GM15510 (cell line): ENCODE results near the gene LMO1.

Experiments
- POLR2A ChIP-seq: IDR thresholded peaks from 3 replicates; pipeline ENCODE4 v1.6.1; 2011; ENCODE audit warnings: borderline replicate concordance; ENCODE audit not compliant: insufficient read length; ENCODE audit errors: extremely low read depth

Gene LMO1

DNA sequence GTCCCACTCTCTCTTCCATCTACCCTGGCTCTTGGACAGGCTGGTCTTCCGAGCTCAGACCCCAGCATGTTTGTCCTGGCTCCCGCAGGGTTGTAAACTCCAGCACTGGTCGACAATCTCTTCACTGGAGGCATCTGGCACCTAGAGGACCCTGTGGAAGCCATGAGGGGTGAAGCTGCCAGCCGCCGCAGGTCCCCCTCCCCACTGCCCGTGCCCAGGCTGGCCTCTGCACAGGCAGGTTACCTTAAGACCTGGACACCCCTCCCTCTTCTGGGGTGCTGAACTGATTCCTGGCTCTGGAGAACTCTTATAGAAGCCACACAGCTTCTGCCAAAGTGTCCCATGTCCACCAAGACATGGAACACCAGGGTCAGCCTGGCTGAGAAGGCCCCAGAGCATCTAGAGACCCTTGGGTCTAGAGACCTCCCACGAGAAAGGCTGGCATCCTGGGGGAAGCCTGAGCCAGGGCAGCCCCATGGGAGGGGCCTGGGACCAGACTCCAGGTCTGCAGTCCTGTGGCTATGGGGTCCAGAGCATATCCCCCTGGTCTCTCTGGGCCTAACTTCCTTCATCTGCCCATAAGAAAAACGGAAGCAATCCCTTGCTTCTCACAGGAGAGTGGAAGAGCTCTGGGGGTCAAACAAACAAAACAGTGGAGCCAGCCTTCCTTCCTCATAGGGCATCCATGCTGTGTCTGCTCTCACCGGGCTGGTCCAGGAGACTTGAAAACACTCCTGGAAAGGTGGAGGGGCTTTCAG lies 30.6 kb downstream of the LMO1 start:
- no peak for TF ChIP-seq POLR2A

DNA sequence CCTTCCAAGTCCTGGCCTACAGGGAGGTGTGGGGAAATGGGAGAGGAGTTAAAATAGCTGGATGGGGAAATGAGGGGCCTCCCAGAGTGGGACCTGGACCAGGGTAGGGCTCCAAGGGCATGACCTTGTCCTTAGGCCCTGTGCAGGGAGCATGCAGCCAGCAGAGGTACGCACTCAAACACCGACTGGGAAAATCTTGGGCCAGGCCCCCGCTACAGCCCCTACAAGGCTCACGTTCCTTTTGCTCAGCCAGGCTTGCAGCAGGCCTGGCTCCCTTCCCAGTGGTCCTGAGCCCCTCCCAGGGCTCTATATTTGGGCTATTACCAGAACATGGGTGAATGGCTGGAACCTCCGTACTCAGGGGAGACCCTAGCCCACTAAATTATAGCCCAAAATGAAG lies 31.3 kb downstream of the LMO1 start:
- TF ChIP-seq POLR2A: no peak

DNA sequence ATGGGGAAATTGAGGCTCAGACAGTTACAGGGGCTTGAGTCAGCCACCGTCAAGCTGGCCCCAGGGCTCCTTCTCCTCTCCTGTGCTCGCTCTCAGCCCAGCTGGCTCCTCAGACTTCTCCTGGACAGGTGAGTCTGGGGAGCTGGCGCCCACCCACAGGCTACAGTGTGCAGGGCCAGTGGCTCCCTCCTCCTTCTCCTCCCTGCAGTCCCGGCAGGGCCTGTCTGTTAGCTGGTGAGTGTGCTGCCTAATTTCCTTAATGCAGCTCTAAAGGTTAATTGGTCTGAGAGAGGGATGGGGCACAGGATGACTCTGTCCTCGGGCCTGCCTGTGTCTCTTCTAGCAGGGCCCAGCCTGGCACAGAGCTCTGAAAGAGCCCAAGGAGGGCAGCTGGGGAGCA lies 31.7 kb downstream of the LMO1 start:
- no peak for TF ChIP-seq POLR2A

GRCh38 chr11:8230921-8231847 lies 32.5 kb downstream of the LMO1 start:
- TF ChIP-seq POLR2A: no peak

DNA sequence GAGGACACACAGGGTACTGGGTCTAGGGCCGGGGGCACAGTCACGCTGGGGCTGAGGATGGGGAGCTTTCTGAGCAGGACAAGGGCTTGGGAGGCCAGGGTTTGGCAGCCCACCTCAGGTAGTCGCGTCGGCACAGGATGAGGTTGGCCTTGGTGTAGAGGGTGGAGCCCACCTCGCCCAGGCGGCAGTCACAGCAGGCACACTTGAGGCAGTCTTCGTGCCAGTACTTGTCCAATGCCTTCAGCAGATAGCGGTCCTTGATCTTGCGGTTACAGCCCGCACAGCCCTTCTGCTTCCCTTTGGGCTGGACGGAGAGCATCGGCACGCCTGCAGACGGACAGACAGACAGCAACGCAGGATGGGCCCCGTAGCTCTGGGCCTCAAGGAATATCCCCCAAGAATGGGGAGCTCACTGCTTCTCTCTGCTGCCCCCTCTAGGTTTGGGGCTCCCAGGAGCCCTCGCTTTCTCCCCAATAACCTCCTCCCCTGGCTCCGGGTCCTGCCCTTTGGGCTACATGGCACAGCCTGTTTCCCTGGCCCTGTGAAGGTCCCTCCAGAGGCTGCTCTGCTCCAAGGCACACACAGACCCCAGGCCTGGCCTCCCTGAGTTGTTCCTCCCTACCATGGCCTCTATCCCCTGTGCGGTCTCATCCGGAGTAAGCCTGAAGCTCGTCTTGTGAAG lies 33.4 kb downstream of the LMO1 start:
- TF ChIP-seq POLR2A: no peak

- no peak for TF ChIP-seq POLR2A
These were observed 34.1 kb downstream of the LMO1 start for GRCh38 chr11:8229299-8230177.

- no peak for TF ChIP-seq POLR2A
These were observed 35.4 kb downstream of the LMO1 start for GRCh38 chr11:8228231-8228630.

DNA sequence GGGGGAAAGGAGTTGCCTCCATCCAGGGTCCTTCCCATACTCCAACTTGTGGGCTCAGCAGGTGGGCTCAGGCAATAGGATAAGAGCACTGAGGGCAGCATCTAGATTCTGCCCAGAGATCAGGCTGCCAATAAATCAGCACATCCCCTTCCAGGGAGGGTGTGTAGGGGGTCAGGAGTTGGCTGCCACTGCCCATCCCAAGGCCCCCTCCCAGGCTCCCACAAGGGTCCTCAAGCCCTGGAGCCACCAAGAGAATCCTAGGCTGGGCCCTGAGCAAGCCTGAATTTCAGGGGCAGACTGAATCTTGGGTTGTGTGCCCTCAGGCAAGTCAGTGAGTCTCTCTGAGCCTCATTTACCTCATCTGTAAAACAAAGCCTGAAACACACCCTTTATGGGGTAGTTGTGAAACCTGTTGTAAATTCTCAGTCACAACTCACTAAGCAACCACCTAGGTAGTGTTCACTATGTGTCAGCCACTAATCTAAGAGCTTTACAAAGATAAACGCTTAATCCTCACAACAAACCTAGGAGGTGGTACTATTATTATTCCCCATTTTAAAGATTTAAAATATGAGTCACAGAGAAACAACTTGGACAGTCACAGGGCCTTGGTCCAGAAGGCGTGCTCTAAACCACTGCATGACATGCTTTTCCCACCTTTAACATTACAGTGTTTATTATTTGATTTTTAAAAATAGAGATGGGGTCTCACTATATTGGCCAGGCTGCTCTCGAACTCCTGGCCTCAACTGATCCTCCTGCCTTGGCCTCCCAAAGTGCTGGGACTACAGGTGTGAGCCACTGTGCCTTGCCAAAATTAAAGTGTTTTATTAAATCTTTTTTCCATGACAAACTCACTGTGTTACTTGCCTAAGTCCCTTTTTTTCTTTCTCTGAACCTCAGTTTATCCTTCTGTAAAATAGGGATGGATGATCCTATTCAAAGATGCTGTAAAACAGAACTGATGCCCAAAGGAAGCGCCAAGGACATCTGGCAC lies 36.2 kb downstream of the LMO1 start:
- no peak for TF ChIP-seq POLR2A

DNA sequence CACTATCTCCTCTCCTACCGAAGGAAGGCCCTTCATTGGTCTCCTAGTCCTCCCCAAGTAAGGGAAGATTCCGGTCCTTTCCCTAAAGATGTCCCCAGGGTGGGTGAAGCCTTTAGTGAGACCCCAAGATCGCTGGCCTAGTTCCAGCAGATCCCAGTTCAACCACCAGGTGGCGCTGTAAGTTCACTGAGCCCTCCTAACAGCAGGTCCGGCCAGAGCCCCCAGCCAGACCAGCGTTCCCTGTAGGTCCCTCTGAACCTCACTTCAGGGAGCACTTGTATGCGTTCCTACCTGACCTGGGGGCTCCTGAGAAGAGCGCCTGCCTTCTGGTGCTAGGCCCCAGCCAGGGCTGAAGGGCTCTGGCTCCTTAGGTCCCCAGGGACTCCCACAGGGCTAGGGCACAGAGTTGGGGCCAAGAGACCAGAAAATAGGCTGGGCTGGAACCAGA lies 38.1 kb downstream of the LMO1 start:
- no peak for TF ChIP-seq POLR2A

DNA sequence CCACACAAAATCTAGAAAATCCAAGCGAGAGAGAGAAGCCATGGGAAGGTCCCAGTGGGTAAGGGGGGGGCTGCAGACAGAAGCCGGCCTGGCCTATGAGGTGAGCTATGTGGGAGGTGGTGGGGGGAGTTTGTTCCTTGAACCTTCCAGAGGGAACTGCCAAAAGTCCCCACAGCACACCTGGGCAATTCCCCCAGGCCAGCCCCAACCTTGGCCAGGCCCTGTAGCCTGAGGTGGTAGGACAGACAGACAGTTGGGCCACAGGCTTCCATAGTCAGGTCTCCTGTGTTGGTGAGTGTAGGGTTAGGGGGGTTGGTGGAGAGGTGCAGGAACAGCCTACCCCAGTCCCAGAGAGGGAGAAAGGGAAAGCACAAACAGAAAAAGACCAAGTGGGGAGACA lies 39.0 kb downstream of the LMO1 start:
- no peak for TF ChIP-seq POLR2A

DNA sequence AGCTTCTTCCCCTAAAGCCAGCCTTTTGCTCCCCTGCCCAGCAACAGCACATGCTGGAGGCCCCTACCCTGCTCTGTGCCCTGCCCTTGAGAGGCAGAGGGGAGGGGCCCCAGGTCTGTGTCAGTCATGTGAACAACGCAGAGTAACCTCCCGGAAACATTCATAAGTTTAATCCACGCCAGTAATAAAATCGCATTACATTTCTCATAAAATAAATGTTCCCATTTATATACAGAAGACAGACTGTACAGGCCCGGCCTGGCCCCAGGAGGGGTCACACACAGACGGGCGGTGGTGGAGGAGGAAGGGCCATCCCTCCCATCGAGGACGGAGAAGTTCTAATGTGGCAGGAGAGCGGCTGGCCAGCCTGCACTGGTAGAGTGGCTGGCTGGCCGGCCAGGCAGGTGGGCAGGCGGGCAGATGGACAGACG lies 39.5 kb downstream of the LMO1 start:
- no peak for TF ChIP-seq POLR2A

- TF ChIP-seq POLR2A: no peak
These were observed 40.2 kb downstream of the LMO1 start for GRCh38 chr11:8223513-8223900.
